ENCODE results near the gene ZSWIM5.
"Not testable (repeated sequence)": the region's sequence is repeated elsewhere in the genome, so short reads cannot be mapped to it uniquely, and the experiment has no call there.

The ZSWIM5 gene

GRCh38 chr1:45016090-45016697, 190.2 kb downstream of the ZSWIM5 start:
- no peak for DNase-seq

GRCh38 chr1:45015683-45016082, 190.7 kb downstream of the ZSWIM5 start:
- no peak for DNase-seq

- DNase-seq = peak; percentile 66 to 75
These were observed 191.9 kb downstream of the ZSWIM5 start for GRCh38 chr1:45014321-45015028.

- DNase-seq = no peak
These were observed 192.7 kb downstream of the ZSWIM5 start for GRCh38 chr1:45013551-45014209.

GRCh38 chr1:45012639-45013278, 193.6 kb downstream of the ZSWIM5 start:
- peak; percentile 43 to 49 for DNase-seq

- peak; percentile 84 to 88 for DNase-seq
These were observed 194.4 kb downstream of the ZSWIM5 start, which contains the start of gene UROD for GRCh38 chr1:45011837-45012638. Gene UROD, plus strand, starts transcription at chr1:45012254. Its CDS starts 12 bp downstream, at chr1:45012266.

GRCh38 chr1:45010855-45011811, 195.3 kb downstream of the ZSWIM5 start, which contains the start of gene HECTD3:
Gene HECTD3, minus strand, starts transcription at chr1:45011324. Its CDS starts 67 bp downstream, at chr1:45011257.
- peak; percentile 61 to 66 for DNase-seq

- peak; percentile 29 to 35 for DNase-seq
These were observed 196.2 kb downstream of the ZSWIM5 start for GRCh38 chr1:45009956-45010854.

GRCh38 chr1:45009296-45009865, 197.0 kb downstream of the ZSWIM5 start:
- DNase-seq = no peak

- DNase-seq = no peak
These were observed 197.9 kb downstream of the ZSWIM5 start for GRCh38 chr1:45008516-45008915.

- no peak for DNase-seq
These were observed 198.3 kb downstream of the ZSWIM5 start for GRCh38 chr1:45008076-45008475.

GRCh38 chr1:45007311-45007710, 199.1 kb downstream of the ZSWIM5 start:
- no peak for DNase-seq

GRCh38 chr1:45005761-45006160, 200.6 kb downstream of the ZSWIM5 start:
- DNase-seq = no peak

- no peak for DNase-seq
These were observed 202.0 kb downstream of the ZSWIM5 start for GRCh38 chr1:45004281-45004920.

- no peak for DNase-seq
These were observed 202.7 kb downstream of the ZSWIM5 start for GRCh38 chr1:45003741-45004140.

GRCh38 chr1:45002650-45003645, 203.5 kb downstream of the ZSWIM5 start:
- DNase-seq = no peak

GRCh38 chr1:45001576-45001975, 204.8 kb downstream of the ZSWIM5 start:
- DNase-seq = not testable (repeated sequence)

GRCh38 chr1:45001011-45001481, 205.4 kb downstream of the ZSWIM5 start:
- no peak for DNase-seq
